Measurements from ENCODE around the gene CACUL1.
"Not testable (repeated sequence)": the region's sequence is repeated elsewhere in the genome, so short reads cannot be mapped to it uniquely, and the experiment has no call there.

CACUL1 gene

DNA sequence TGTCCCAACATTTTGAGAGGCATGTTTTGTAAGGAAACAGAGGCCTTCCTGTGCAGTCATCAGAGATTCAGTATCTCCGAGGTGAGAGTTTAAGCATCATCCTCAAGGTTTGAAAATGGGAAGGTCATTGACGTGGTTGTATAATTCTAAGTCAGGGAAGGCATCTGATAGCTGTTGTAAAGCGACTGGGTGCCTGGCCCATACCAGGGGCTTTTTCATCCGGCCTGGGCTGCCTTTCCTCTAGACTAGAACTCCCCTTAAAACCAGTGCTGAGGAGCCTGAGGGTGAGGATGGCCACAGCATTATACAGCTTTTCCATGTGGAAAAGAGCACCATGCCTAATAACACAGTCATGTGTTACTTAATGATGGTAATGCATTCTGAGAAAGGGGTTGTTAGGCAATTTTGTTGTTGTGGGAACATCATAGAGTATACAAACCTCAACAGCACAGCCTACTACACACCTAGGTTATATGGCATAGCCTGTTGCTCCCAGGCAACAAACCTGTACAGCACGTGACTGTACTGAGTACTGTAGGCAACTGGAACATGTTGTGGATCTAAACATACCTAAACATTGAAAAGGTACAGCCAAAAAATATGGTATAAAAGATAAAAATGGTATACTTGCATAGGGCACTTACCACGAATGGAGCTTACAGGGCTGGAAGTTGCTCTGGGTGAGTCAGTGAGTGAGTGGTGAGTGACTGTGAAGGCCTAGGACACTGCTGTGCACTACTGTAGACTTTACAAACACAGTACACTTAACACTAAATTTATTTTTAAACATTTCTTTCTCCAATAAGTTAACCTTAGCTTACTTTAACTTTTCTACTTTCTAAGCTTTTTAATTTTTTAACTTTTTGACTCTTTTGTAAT, 13.5 kb upstream of the CACUL1 start:
- no peak for DNase-seq

DNA sequence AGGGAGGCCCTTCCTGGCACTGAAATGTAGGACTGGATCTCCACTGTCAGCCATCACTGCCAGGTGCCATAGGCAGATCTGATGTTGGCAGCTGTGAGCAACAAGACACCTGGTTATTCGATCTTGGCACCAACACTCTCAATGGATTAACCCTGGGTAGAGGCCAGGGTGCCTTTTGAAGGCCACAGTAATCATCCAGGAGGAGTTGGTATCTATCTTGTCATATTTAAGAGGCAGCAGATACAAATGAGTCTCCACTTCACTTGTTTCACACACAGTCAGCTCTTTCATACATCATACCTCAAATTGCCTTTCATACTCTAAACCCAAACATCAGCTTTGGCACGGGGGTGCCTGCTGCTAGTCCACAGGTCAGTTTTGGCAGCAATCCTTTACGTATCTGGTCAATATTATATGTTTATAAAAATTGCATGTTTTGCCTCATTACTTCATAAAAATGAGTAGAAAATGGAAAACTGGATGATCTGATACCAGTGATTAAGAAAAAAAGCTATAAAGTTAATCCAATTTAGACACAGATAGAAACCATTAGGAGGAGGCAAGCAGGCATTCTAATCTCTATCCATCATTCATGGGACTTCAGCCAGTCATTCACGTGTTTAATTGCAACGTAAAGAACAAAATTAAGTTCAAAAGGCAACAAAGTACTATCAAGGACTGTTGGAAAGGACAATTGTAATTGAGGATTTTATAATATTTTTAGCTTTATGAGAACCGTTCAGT, 12.7 kb upstream of the CACUL1 start:
- DNase-seq, result no peak

DNA sequence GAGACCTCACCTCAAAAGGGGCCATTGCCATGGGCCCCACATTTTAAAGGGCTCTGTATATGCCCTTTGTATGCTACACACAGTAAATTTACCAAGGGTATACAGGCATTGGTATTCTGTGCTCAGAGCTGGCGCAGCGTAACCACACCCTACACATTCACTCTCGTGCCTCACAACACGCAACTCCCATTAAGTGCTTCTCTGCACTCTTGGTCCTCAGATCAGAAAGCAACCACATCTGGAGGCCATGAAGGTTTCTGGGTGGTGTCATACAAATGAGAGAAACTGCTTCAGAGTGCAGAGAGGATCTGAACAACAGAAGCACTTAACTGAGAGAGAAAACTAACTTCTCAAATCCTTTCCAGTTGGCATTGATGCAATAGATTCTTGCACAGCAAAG, 9.4 kb upstream of the CACUL1 start:
- no peak for DNase-seq

DNA sequence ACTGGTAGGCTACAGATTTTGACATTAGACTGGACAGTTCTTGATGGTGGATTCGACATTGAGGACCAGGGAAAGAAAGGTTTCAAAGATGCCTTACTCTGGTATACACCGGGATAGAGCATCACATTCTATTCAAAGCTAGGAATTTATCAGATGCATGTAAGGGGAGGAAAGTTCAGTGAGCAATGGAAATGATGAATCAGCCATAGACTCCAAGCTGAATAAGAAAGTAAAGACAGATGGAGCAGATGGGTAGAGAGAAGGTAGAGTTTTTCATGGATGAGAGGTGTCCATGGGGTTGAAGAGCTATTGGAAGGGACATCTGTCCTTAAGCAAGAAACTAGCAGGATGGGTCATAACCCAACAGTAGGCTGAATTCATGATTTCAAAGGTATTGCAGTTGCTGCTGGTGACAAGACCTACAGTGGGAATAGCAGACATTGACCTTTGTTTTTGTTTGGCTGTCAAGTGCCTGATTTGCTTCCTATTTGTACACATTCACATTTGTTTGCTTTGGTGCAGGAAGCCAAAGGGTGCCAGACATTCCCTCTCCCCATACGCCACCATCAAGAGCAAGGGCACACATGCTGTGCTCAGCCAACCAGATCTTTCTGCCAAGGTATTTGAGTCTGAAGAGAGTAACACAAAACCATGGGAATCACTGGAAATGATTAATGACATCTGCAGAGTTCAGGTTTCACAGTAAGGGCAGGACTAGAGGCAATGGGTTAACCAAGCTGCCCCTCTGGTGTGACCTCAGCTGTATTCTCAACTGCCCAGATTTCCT, 8.6 kb upstream of the CACUL1 start:
- no peak for DNase-seq

DNA sequence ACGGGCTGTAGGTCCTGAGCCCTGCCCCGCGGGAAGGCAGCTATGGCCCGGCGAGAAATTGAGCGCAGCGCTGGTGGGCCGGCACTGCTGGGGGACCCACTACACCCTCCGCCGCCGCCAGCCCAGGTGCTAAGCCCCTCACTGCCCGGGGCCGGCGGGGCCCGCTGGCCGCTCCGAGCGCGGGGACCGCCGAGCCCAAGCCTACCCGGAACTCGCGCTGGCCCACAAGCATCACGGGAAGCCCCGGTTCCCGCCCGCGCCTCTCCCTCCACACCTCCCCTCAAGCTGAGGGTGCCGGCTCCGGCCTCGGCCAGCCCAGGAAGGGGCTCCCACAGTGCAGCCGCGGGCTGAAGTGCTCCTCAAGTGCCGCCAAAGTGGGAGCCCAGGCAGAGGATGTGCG, 5.5 kb upstream of the CACUL1 start:
- no peak for DNase-seq

DNA sequence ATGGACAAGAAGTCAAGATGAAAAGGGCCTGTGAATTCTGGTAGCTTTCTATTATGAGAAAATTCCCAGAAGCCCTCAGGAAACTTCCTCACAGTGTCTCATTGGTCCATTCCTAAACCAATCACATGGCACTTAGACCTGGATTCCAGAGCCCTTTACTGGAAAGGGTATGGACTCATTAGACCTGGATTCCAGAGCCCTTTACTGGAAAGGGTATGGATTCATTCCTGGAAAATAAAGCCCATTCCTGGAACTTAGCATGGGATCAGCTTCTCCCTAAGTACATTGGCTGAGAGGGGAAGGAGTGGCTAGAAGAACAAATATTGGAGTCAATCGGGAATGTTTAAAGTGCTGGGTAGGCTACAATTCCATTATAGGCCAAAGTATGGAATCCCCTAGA, 3.7 kb upstream of the CACUL1 start:
- no peak for DNase-seq

DNA sequence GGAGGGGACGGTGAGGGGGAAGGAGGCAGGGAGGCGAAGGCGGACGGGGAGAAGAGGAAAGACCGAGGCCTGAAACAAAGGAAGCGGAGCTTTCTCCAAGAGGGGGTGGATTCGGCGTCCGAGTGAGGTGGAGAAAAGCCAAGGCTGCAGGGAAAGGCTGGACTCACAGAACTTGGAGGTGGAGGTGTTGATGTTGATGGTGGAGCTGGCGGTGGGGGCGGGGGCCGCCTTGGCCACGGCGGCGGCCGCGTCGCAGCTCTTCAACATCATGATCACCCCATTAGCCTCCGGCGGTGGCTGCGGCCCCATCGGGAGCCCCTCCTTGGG, 578 bp downstream of the CACUL1 start:
- peak; percentile 28 for DNase-seq

DNA sequence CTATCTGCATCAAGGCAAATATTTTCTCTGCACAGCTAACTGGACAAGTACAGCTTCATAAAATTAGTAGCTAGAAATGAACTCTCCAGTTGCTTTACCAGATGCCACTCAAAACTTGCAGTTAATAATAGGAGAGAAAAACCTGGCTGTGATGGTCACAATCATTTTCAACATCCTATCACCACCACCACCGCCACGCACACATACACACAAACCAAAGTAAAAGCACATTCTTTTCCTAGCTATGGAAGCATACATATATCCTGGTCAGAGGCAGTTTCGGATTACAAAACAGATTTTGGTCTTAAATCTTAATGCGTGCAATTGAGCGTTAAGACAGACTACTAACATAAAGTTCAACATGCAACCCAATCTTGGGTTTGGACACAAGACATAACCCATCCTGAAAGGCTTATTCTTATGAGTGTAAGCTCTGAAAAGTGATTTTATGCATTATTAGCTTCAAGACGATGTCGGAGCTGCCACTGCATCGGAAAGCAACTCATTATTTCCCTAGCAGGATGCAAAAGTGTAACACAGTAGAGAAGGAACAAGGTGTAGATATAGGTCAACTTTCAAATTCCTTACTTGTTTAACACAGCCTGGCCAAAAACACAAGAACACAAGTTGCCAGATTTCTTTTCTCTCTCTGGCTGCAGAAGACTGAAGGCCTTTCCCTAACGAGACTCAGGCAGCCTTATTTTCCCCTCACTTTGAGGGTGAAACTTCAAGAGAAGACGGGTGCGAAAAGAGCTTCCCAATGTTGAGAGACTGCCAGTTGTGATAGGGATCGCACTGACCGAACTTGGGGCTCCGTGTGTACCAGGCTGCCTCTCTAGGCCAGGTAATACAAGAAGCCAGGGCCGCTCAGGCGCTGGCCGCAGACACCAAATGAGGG, 1.2 kb downstream of the CACUL1 start:
- no peak for DNase-seq

DNA sequence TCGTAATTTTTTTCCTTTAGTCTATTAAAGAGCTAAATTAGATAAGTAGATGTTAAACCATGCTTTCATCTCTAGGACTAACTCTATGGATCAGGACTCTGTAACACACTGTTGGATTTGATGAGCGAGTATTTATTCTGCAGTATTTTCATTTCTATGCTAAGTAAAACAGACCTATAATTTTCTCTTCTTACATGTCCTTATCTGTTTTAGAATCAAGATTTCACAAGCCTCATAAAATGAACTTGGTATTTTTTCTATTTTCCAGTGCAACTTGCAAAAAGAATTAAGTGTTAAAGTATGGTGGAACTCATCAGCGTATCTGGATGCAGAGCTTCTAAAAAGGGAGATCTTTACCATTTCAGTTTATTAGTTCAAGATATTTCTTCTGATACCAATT, 2.4 kb downstream of the CACUL1 start:
- DNase-seq, result no peak

DNA sequence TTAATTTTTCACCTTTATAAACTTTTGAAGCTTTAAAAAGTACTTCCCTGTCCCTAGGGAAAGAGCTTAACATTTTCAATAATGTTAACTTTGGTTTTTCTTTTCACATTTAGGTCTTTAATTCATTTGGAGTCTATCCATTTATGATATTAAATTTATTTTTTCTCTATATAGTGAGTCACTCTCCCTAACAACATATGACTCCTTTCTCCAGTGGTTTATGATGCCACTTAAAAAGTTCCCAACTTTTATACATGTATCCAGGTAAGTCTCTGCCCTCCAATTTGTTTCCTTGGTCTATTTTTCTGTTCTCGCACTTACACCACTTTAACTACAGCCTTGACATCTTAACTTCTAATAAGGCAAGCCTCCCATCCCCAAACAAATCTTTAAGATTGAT, 3.5 kb downstream of the CACUL1 start:
- DNase-seq, result no peak

DNA sequence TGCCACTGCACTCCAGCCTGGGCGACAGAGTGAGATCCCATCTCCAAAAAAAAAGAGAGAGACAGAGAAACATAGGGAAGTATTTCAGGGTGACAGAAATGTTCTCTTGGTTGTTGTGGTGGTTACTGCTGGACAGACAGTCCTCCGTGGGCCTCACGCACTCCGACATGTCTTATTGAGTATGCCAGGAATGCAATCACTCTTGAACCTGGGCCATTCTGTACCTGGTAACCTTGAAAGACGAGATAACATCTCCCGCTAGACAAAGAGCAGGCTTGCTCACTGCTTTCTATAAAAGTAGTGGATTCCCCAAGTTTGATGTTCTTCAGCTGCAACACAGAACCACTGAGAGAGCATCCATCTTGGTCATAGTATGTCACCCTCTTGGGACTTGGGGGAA, 6.7 kb downstream of the CACUL1 start:
- no peak for DNase-seq

DNA sequence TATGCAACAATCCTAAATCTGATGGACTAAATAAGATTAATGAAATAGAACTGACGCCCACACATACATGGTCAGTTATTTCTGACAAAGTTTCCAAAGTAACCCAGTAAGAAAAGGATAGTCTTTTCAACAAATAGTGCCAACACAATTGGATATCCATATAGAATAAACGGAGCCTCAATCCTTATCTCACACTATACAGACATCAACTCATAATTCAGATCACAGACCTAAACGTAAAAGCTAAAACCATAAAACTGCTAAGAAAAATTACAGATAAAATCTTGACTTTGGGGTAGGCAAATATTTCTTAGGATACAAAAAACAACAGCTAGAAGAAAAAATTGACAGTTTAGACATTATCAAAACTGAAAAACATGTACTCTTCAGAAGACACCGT, 8.5 kb downstream of the CACUL1 start:
- no peak for DNase-seq

DNA sequence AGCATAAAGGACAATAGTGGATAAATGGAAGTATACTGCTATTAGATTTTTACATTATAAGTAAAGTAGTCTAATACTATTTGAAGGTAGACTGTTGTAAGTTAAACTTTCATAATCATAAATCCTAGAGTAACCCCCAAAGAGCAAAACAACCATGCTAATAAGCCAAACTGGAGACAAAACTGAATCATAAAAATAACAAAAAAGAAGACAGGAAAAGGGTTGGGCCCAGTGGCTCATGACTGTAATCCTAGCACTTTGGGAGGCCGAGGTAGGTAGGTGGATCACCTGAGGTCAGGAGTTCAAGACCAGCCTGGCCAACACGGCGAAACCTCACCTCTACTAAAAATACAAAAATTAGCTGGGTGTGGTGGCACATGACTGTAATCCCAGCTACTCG, 9.7 kb downstream of the CACUL1 start:
- DNase-seq, result no peak

DNA sequence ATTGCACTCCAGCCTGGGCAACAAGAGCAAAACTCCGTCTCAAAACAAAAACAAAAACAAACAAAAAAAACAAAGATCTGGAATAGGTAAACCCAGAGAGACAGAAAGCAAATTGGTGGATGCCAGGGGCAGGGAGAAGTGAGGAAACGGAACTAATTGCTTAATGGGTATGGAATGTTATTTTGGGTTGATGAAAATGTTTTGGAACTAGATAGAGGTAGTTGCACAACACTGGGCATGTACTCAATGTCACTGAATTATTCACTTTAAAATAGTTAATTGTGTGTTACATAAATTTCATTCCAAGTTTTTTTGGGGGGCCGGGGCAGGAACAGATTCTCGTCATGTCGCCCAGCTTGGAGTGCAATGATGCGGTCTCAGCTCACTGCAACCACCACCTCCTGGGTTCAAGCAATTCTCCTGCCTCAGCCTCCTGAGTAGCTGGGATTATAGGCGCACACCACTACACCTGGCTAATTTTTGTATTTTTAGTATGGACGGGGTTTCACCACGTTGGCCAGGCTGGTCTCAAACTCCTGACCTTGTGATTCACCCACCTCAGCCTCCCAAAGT, 10.3 kb downstream of the CACUL1 start:
- not testable (repeated sequence) for DNase-seq

DNA sequence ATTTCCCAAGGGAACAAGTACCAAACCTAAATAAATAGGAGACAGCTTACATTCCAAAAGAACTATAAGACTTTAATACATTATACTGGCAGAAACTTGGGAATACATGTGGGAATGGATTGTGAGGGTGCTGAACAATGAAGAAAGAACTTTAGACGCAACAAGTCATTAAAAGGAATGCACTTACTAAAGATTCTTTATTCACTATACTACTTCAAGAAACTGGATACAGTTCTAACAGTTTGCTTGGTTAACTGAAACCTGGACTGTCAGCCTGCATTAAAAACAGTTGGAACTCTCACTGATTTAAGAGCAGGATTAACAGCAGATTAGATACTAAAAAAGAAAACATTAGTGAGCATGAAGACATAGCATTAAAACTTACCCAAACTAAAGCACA, 12.0 kb downstream of the CACUL1 start:
- DNase-seq, result no peak

DNA sequence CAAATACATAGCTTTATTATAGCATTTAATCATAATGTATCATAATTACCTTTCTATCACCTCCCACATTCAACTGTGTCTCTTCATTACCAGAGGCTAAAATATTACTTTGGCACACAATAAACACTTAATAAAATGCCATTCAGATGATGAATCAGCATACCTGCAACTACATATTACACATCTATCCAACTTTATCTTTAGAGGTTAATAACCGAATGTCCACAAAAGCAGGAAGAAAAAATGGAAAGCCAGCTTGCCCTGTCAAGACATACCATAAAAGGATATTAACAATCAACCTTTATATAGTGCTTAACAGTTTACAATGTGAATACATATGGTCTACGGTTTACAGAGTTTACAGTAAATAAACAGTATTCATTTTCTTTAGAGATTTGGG, 12.7 kb downstream of the CACUL1 start:
- DNase-seq, result no peak

DNA sequence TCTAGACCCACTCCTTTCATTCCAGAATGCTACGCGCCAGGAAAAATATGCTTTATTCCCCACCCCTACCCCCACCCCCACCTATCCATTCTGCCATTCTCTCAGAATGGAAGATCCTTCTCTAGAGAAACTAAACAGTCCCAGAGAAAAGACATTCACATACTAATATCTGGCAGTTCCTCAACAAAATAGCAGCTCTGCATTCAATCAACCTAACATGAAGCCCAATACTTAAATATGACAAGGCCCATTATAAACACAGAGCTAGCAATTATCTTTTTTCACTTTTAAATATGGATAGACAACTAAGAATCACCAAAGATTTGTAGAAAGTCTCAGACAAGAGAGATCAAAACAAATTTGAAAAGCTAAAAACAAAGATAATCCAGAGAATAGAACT, 16.4 kb downstream of the CACUL1 start:
- no peak for DNase-seq

DNA sequence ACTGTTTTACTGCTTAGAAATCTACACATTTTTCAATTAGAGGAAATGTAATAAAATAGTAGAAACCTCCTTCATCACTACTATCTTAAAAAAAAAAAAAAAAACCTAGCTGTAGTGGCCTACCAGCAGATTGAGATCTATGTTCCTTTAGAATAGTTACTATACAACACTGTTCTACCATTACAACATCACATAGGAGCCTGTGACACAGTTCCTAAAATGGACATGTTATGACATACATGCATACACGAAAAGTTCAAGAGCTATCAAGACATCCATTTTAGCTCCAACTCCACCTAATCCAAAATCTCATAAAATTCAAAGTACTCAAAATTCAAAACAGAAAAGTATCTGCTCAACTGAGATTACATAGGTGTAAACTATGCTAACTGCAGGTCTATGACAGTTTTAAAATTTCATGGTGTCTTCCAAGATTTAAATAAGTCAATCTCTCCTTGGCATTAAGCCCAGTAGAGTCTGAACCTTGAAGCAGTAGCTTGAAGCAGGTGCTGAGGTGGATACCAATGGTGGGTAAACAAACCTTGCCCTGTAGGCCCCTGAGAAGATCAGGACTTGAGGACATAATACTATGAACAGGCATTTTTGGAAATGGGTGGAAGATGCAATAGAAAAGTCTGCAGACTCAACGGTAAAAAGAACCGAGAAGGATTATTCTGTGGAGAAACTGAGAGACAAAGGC, 17.0 kb downstream of the CACUL1 start:
- no peak for DNase-seq

DNA sequence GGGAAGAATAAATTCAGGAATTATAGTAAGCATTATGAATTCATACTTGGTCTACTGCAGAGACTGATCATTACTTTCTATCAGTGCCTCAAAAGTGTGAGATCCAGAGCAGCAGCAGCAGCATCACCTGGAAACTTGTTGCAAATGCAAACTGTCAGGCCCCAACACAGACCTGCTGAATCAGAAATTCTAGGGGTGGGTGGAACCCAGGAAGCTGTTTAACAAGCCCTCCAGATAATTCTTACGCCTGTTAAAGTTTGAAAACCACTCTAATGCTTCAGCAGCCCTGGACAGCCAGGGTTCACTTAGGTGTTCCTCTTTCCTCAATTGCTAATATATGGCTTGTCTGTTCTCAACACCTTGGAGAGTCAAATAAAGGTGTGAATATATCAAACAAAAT, 19.5 kb downstream of the CACUL1 start:
- DNase-seq, result no peak

DNA sequence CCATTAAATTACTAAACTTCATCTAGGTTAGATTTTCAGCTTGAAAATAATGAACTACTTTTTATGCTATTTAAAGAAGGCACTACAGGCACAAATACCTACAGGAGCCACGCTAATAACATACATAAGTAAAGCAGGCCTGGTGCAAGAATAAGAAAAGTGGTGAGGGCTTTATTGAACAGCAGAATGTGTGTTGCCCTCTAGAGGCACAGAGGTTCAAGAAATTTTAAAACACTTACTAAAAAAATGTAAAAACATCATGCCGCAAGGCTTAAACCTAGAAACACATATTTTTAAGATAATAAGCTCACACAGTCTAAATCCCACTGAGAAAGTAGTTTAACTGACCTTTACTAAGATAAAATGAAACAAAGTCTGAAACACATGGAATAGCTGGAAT, 20.3 kb downstream of the CACUL1 start:
- no peak for DNase-seq
